GM21825 (cell line): ENCODE results near the gene UBAP2.

ENCODE experiments used
- ATAC-seq: cut with Tn5 transposase; IDR thresholded peaks from one replicate; pipeline ENCODE4 v1.9.1; 2021; ENCODE audit warnings: mild to moderate bottlenecking, moderate library complexity; ENCODE audit not compliant: unreplicated experiment

UBAP2 gene

GRCh38 chr9:33924978-33925797 is 123.5 kb downstream of the UBAP2 start:
- ATAC-seq = no peak

- no peak for ATAC-seq
Measured at GRCh38 chr9:33923998-33924701, 124.5 kb downstream of the UBAP2 start.

GRCh38 chr9:33923079-33923478 is 125.6 kb downstream of the UBAP2 start:
- ATAC-seq = no peak

GRCh38 chr9:33921967-33922895 is 126.5 kb downstream of the UBAP2 start:
- ATAC-seq = no peak

- no peak for ATAC-seq
Measured at GRCh38 chr9:33919276-33919897, 129.3 kb downstream of the UBAP2 start.

GRCh38 chr9:33917036-33917435 is 131.7 kb downstream of the UBAP2 start:
- no peak for ATAC-seq

- no peak for ATAC-seq
Measured at GRCh38 chr9:33914887-33915628, 133.6 kb downstream of the UBAP2 start.

- ATAC-seq = no peak
Measured at GRCh38 chr9:33913541-33913940, 135.1 kb downstream of the UBAP2 start.

GRCh38 chr9:33908749-33909148 is 139.9 kb downstream of the UBAP2 start:
- ATAC-seq = no peak

- ATAC-seq = no peak
Measured at GRCh38 chr9:33908114-33908513, 140.6 kb downstream of the UBAP2 start.

- ATAC-seq = no peak
Measured at GRCh38 chr9:33907347-33907746, 141.3 kb downstream of the UBAP2 start.

GRCh38 chr9:33906769-33907168 is 141.9 kb downstream of the UBAP2 start:
- no peak for ATAC-seq

- no peak for ATAC-seq
Measured at GRCh38 chr9:33905137-33905536, 143.6 kb downstream of the UBAP2 start.

- ATAC-seq = no peak
Measured at GRCh38 chr9:33903157-33903780, 145.4 kb downstream of the UBAP2 start.

GRCh38 chr9:33894316-33894715 is 154.4 kb downstream of the UBAP2 start:
- no peak for ATAC-seq

- no peak for ATAC-seq
Measured at GRCh38 chr9:33893861-33894260, 154.8 kb downstream of the UBAP2 start.

- ATAC-seq = no peak
Measured at GRCh38 chr9:33885948-33886347, 162.7 kb downstream of the UBAP2 start.

- no peak for ATAC-seq
Measured at GRCh38 chr9:33884856-33885701, 163.6 kb downstream of the UBAP2 start.

GRCh38 chr9:33881635-33882034 is 167.1 kb downstream of the UBAP2 start:
- ATAC-seq = no peak
